Thyroid gland (tissue), 4 donors: ENCODE data around the gene CABLES2.

Experiments used
- CTCF ChIP-seq, 6 experiments: fragments of 200-600 bp in 3 of 6; fragments of 450-650 bp in 3 of 6; sonication (generic) in 3 of 6; IDR thresholded peaks; one replicate each; pipeline ENCODE4 v1.5.1; 2016 to 2019; ENCODE audit warnings: antibody characterized with exemption in 6 of 6, mild to moderate bottlenecking in 2 of 6, inconsistent platforms in 1 of 6, moderate library complexity in 1 of 6
- POLR2A ChIP-seq, 2 donors: fragments of 450-650 bp; IDR thresholded peaks; one replicate each; pipeline ENCODE4 v1.6.1; 2017; ENCODE audit warnings: antibody characterized with exemption in 2 of 2, mild to moderate bottlenecking in 2 of 2, moderate library complexity in 1 of 2

- TF ChIP-seq CTCF (IDR thresholded peaks at IDR 0.05) (no peak), POLR2A (IDR thresholded peaks at IDR 0.05) (no peak)
Observed at GRCh38 chr20:62420846-62421715, 14.0 kb upstream of the CABLES2 start.
